GM10266 (cell line): Measurements from ENCODE around the gene GC.

Experiments used
- DNase-seq: peaks from one replicate; pipeline ENCODE4 v3.0.0; 2012; ENCODE audit errors: extremely low spot score
- TF ChIP-seq, protein P1 (sequence below): IDR thresholded peaks from 2 replicates; pipeline ENCODE4 v1.5.1; 2012; ENCODE audit warnings: mild to moderate bottlenecking, low read depth; ENCODE audit not compliant: control insufficient read depth, insufficient read depth; ENCODE audit errors: missing control alignments

Gene GC, protein sequence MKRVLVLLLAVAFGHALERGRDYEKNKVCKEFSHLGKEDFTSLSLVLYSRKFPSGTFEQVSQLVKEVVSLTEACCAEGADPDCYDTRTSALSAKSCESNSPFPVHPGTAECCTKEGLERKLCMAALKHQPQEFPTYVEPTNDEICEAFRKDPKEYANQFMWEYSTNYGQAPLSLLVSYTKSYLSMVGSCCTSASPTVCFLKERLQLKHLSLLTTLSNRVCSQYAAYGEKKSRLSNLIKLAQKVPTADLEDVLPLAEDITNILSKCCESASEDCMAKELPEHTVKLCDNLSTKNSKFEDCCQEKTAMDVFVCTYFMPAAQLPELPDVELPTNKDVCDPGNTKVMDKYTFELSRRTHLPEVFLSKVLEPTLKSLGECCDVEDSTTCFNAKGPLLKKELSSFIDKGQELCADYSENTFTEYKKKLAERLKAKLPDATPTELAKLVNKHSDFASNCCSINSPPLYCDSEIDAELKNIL

GRCh38 chr4:71783972-71784371, at the start of gene GC:
TSS of gene GC (minus strand) at chr4:71784079. CDS start at chr4:71784018, 61 bp downstream.
- TF ChIP-seq, protein P1, sequence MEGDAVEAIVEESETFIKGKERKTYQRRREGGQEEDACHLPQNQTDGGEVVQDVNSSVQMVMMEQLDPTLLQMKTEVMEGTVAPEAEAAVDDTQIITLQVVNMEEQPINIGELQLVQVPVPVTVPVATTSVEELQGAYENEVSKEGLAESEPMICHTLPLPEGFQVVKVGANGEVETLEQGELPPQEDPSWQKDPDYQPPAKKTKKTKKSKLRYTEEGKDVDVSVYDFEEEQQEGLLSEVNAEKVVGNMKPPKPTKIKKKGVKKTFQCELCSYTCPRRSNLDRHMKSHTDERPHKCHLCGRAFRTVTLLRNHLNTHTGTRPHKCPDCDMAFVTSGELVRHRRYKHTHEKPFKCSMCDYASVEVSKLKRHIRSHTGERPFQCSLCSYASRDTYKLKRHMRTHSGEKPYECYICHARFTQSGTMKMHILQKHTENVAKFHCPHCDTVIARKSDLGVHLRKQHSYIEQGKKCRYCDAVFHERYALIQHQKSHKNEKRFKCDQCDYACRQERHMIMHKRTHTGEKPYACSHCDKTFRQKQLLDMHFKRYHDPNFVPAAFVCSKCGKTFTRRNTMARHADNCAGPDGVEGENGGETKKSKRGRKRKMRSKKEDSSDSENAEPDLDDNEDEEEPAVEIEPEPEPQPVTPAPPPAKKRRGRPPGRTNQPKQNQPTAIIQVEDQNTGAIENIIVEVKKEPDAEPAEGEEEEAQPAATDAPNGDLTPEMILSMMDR, result no peak
- no peak for DNase-seq

GRCh38 chr4:71833232-71833900, 49.5 kb upstream of the GC start:
- TF ChIP-seq, protein P1, result no peak
- DNase-seq, result no peak

- no peak for DNase-seq
- TF ChIP-seq, protein P1, result no peak
These were observed 48.2 kb upstream of the GC start for GRCh38 chr4:71832049-71832448.

GRCh38 chr4:71830497-71831190, 46.8 kb upstream of the GC start:
- TF ChIP-seq, protein P1, result no peak

GRCh38 chr4:71828470-71828869, 44.6 kb upstream of the GC start:
- no peak for DNase-seq
- TF ChIP-seq, protein P1, result no peak

More at GRCh38 chr4:71830497-71831190, 46.8 kb upstream of the GC start:
- DNase-seq, result no peak

- TF ChIP-seq, protein P1, result no peak
- DNase-seq, result no peak
These were observed 43.9 kb upstream of the GC start for GRCh38 chr4:71827826-71828225.
